Nephron progenitor cell (in vitro differentiated cells): ENCODE data around the gene CEP128.

Source experiments
- DNase-seq: peaks from one replicate; pipeline ENCODE4 v3.0.0; 2021
- H3K27ac Mint-ChIP-seq: 2 replicates; pipeline ENCODE4 v1.8.0; 2021; ENCODE audit warnings: mild to moderate bottlenecking, moderate library complexity, mixed read lengths
- H3K27me3 Mint-ChIP-seq: 2 replicates; pipeline ENCODE4 v1.8.0; 2021; ENCODE audit warnings: mild to moderate bottlenecking, low read depth, mixed read lengths; ENCODE audit not compliant: poor library complexity
- H3K36me3 Mint-ChIP-seq: 2 replicates; pipeline ENCODE4 v1.8.0; 2021; ENCODE audit warnings: low read depth, mixed read lengths
- H3K4me1 Mint-ChIP-seq: 2 replicates; pipeline ENCODE4 v1.8.0; 2021; ENCODE audit warnings: mixed read lengths
- H3K4me3 Mint-ChIP-seq: 2 replicates; pipeline ENCODE4 v1.8.0; 2021; ENCODE audit warnings: mild to moderate bottlenecking, moderate library complexity, mixed read lengths
- H3K9me3 Mint-ChIP-seq: 2 replicates; pipeline ENCODE4 v1.8.0; 2021; ENCODE audit warnings: mild to moderate bottlenecking, moderate library complexity, mixed read lengths
- CTCF ChIP-seq: fragments of 200-600 bp; sonication (generic); IDR thresholded peaks from 2 replicates; pipeline ENCODE4 v1.5.0; 2021; ENCODE audit warnings: antibody characterized with exemption

The CEP128 gene

DNA sequence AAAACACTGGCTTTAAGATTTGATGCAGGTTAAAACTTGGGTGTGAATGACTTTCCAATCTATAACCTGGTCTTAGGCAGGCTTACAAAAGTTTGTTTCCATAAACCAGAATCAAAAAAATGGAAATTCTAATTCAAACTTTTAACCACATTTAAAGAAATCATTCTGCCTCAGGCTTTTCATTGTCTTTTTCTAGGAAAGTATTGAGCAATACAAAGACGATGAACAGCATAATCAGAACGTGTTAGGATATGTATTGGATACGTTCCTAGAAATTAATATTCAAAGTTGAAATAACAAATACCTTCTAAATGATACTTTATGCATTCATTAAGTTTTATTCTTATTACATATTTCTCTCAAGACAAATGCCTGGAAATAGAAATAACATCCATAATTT, 172.9 kb downstream of the CEP128 start:
- TF ChIP-seq CTCF = no peak
- no peak overlapping the region for H3K27ac Mint-ChIP-seq
- no peak overlapping the region for H3K4me3 Mint-ChIP-seq
- no peaks in the 10 kb centered on the region for H3K4me1 Mint-ChIP-seq
- H3K9me3 Mint-ChIP-seq = no peaks in the 10 kb centered on the region
- H3K36me3 Mint-ChIP-seq = peaks cover 12% of the 10 kb centered on the region
- no peak for DNase-seq
- no peaks in the 10 kb centered on the region for H3K27me3 Mint-ChIP-seq

- no peaks in the 10 kb centered on the region for H3K9me3 Mint-ChIP-seq
- no peaks in the 10 kb centered on the region for H3K4me1 Mint-ChIP-seq
- no peak for TF ChIP-seq CTCF
- H3K27me3 Mint-ChIP-seq = no peaks in the 10 kb centered on the region
- H3K4me3 Mint-ChIP-seq = no peak overlapping the region
- DNase-seq = no peak
- H3K27ac Mint-ChIP-seq = no peak overlapping the region
- H3K36me3 Mint-ChIP-seq = peaks cover 5% of the 10 kb centered on the region
Measured at GRCh38 chr14:80764921-80765507, 176.5 kb downstream of the CEP128 start.

DNA sequence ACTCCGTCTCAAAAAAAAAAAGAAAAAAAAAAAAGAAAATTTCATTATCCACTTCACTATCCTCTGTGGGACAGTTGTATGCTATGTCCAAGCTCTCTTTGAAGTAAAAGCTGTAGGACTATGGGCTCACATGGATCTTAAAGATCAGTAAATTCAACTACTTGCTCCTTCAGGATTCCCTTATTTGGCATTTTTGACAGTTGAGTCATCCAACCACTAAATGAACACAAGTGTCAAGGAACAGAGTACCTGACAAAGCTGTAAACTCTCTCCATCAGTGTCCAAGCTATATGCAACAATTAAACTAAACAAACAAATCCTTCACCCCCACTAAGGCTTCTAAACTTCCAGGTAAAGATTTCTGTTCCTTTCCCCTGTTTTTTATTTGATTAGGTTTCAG, 177.0 kb downstream of the CEP128 start:
- no peak overlapping the region for H3K4me3 Mint-ChIP-seq
- no peaks in the 10 kb centered on the region for H3K9me3 Mint-ChIP-seq
- no peaks in the 10 kb centered on the region for H3K27me3 Mint-ChIP-seq
- H3K27ac Mint-ChIP-seq = no peak overlapping the region
- no peaks in the 10 kb centered on the region for H3K4me1 Mint-ChIP-seq
- DNase-seq = no peak
- no peak for TF ChIP-seq CTCF
- H3K36me3 Mint-ChIP-seq = peaks cover 5% of the 10 kb centered on the region

DNA sequence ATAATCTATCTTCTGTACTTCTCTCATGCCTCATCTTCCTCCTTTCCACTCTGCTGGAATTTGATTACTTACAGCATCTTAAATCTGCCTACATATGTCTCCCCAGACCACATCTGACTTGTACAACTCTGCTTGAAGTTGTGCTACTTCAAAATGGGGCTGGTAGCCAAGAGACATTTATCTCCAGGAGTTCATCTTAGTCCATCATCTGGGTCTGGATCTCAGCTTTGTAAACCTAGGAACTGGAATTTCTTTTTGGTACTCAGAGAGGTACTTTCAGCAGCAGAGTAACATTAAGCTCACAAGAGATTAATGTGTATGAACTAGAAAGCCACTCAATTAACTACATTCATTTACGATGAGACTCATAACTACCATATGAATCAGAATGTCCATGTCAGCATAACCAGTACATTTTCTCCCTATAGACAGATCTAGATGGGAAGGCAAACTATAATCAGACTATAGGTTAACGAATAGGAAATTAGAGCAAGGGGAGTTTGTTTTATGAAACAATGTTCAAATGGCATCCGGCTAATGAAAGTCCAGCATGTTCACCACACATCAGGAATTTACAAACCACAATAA, 178.8 kb downstream of the CEP128 start:
- no peak for TF ChIP-seq CTCF
- no peaks in the 10 kb centered on the region for H3K27me3 Mint-ChIP-seq
- no peak for DNase-seq
- peaks cover 5% of the 10 kb centered on the region for H3K36me3 Mint-ChIP-seq
- H3K9me3 Mint-ChIP-seq = no peaks in the 10 kb centered on the region
- H3K4me3 Mint-ChIP-seq = no peak overlapping the region
- no peak overlapping the region for H3K27ac Mint-ChIP-seq
- no peaks in the 10 kb centered on the region for H3K4me1 Mint-ChIP-seq

DNA sequence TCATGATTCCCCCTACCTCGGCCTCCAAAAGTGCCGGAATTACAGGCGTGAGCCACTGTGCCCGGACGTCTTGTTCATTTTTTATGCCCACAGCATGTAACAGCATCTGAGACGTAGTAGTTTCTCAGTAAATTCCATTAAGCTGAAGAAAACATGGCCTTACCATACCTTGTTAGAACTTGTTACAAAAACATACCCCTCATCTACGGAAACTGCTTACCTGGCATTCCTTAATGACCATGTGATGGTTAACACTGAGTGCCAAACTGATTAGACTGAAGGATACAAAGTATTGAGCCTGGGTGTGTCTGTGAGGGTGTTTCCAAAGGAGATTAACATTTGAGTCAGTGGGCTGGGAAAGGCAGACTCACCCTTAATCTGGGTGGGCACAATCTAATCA, 186.8 kb downstream of the CEP128 start:
- H3K9me3 Mint-ChIP-seq = no peaks in the 10 kb centered on the region

More for the DNA sequence above, 186.8 kb downstream of the CEP128 start:
- Mint-ChIP-seq H3K27me3 (no peaks in the 10 kb centered on the region), H3K36me3 (peaks cover 4% of the 10 kb centered on the region), H3K4me1 (no peaks in the 10 kb centered on the region), H3K4me3 (no peak overlapping the region), H3K27ac (no peak overlapping the region)
- no peak for TF ChIP-seq CTCF
- no peak for DNase-seq
